ENCODE results near the gene KLF16. TPM values are rescaled to one million over a fixed set of nuclear protein-coding genes. Genes with fewer than 3 reads are reported as not detected.
A peak's percentile ranks its signal among the peaks of the same experiment; 100 is the strongest.

KLF16 gene
- total and polyA plus RNA-seq, 9 of the 15 experiments (the other 6 are each of a cell fraction or from before 2014, with no cell fraction given), result 0.04 to 60.4 (median 6.8) TPM

- no peak for TF ChIP-seq SIRT6 (IDR thresholded peaks at IDR 0.05; ENCODE audit: low read depth, low read length)
- no peak for TF ChIP-seq ZNF143 (CRISPR knock-in tag; IDR thresholded peaks at IDR 0.05)
- no peak for TF ChIP-seq TEAD4 (IDR thresholded peaks at IDR 0.05; ENCODE audit: low read length)
- TF ChIP-seq TEAD4 (CRISPR knock-in tag; IDR thresholded peaks at IDR 0.05; ENCODE audit: borderline replicate concordance), result no peak
- TF ChIP-seq E2F6 (IDR thresholded peaks at IDR 0.05; ENCODE audit: borderline replicate concordance in 1 of 2, extremely low read depth in 1 of 2, insufficient read depth in 1 of 2, insufficient read length in 1 of 2, low read depth in 1 of 2, low read length in 1 of 2, poor library complexity in 1 of 2, severe bottlenecking in 1 of 2), result peak; percentile 4 to 56
- TF ChIP-seq POLR2G (IDR thresholded peaks at IDR 0.05; ENCODE audit: low read depth, low read length), result peak; percentile 73
- 0 out of 2 replicates have a peak, but pooled peaks have one; percentile 16 for TF ChIP-seq GABPB1 (CRISPR knock-in tag; IDR thresholded peaks at IDR 0.05)
- peak in 1 of 2 experiments; percentile 74; a peak in 2 of 4 replicates for TF ChIP-seq UBTF (IDR thresholded peaks at IDR 0.05; ENCODE audit: borderline replicate concordance in 1 of 2, low read depth in 2 of 2, low read length in 2 of 2)
- no peak for TF ChIP-seq XRCC4 (IDR thresholded peaks at IDR 0.05; ENCODE audit: extremely low read depth, insufficient read depth, insufficient read length)
- TF ChIP-seq ZBTB26 (CRISPR knock-in tag; IDR thresholded peaks at IDR 0.05), result 0 out of 2 replicates have a peak, but pooled peaks have one; percentile 19
- TF ChIP-seq E2F5 (CRISPR knock-in tag; IDR thresholded peaks at IDR 0.05), result no peak
- TF ChIP-seq KLF13 (tag; IDR thresholded peaks at IDR 0.05; ENCODE audit: borderline replicate concordance, low read depth), result 0 out of 2 replicates have a peak, but pooled peaks have one; percentile 24
- no peak for TF ChIP-seq KAT7 (CRISPR knock-in tag; IDR thresholded peaks at IDR 0.05; ENCODE audit: borderline replicate concordance)
- TF ChIP-seq E2F3 (CRISPR knock-in tag; IDR thresholded peaks at IDR 0.05), result 0 out of 2 replicates have a peak, but pooled peaks have one; percentile 42
- TF ChIP-seq ZNF282 (CRISPR knock-in tag; IDR thresholded peaks at IDR 0.05), result no peak
- no peak for TF ChIP-seq ADNP (tag; IDR thresholded peaks at IDR 0.05)
Observed at GRCh38 chr19:1826557-1827521, 36.5 kb downstream of the KLF16 start (continued).
